ENCODE data around the gene BMF.

GRCh38 chr15:40066589-40066988, 42.1 kb downstream of the BMF start:
- TF ChIP-seq GABPA (IDR thresholded peaks at IDR 0.05; ENCODE audit: low read depth) (no peak), CTCF (IDR thresholded peaks at IDR 0.05; ENCODE audit: insufficient read depth, low read length) (no peak)
